GM18508 (cell line): ENCODE data around the gene GSE1.

Experiments
- ATAC-seq: cut with Tn5 transposase; IDR thresholded peaks from one replicate; pipeline ENCODE4 v1.9.1; 2021; ENCODE audit warnings: moderate number of reproducible peaks; ENCODE audit not compliant: insufficient read depth, unreplicated experiment

Gene GSE1

DNA sequence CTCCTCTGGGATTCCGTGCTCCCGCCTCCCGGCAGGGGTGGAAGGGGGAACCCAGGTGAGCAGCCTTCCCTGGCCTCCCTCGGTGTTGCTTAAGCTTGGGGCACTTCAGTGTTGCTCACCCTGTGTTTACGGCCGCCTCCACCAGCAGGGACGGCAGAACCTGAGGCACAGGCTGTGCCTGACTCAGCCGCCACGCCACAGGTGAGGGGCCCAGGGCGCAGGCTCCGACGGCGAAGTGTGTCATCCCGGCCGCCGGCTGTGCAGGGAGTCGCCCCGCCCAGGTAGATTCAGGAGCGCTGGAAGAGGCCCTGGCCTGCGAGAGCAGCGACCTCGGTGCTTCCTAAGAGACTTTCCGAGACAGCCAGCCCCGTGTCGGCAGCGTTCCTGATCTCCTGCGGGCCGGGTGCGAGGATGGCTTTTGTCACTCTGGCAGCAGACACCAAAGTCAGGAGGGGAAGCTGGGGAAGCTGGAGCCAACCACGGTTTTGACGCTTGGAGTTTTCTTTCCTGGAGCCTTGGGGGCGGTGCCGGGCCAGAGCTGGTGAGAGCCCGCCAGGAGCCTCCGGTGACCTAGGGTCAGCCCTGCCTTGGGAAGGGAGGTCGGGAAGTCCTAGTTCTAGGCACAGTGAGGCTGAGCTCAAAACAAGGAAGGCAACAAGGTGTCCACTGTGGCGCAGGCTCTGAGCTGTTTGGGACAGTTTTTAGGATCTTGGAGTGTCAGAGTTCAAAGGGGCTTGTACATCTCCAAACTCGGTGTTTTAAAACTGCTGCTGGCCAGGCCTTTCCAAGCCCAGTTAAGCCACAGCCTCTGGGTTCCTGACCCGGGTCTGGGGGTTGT is 2.1 kb downstream of the GSE1 start:
- no peak for ATAC-seq

GRCh38 chr16:85615852-85616606 is 2.9 kb downstream of the GSE1 start:
- no peak for ATAC-seq

DNA sequence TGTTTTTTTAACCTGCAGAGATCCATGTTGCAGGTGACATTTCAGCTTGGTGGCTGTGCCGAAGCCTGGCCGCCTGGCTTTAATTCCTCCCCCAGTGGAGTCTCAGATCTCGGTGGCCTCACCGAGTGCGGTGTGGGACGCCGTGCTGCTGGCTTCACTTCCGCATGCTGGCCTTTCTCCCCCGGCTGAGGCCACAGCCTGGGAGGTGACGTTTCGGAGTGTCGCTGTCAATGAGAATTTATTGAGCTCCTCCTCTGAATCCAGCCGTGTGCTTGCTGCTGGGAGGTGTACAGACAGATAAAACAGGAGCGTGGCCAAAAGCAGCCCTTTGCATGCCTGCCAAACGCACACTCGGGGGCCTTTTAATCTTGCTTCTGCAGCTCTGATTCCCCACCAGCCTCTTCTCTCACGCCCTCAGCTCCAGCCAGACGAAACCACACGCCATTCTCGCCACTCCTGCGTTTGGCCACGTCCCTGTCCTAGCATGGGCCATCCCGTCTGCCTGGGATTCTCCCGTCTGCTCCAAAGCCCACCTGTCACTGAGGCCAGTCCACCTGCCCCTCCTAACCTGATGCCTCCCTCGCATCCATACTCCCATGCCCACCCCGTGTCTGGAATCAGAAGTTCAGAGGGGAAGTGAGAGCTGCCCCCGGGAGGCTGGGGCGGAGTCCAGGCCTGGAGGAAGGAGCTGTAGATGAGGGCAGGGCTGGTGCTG is 3.6 kb downstream of the GSE1 start:
- ATAC-seq = no peak

- ATAC-seq = no peak
These were observed 4.8 kb downstream of the GSE1 start for GRCh38 chr16:85617948-85618347.

DNA sequence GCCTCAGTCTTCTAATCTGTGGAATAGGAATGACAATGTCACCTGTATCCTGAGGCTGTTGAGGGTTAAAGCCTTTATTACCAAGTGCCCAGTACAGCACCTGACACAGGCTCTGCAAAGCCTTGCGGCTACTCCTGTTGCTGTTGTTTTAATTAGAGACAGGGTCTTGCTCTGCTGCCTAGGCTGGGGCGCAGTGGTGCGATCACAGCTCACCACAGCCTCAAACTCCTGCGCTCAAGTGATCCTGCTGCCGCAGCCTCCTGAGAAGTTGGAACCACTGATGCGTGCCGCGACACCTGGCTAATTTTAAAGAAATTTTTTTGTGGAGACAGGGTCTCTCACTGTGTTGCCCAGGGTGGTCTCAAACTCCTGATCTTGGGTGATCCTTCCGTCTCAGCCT is 5.4 kb downstream of the GSE1 start:
- no peak for ATAC-seq

DNA sequence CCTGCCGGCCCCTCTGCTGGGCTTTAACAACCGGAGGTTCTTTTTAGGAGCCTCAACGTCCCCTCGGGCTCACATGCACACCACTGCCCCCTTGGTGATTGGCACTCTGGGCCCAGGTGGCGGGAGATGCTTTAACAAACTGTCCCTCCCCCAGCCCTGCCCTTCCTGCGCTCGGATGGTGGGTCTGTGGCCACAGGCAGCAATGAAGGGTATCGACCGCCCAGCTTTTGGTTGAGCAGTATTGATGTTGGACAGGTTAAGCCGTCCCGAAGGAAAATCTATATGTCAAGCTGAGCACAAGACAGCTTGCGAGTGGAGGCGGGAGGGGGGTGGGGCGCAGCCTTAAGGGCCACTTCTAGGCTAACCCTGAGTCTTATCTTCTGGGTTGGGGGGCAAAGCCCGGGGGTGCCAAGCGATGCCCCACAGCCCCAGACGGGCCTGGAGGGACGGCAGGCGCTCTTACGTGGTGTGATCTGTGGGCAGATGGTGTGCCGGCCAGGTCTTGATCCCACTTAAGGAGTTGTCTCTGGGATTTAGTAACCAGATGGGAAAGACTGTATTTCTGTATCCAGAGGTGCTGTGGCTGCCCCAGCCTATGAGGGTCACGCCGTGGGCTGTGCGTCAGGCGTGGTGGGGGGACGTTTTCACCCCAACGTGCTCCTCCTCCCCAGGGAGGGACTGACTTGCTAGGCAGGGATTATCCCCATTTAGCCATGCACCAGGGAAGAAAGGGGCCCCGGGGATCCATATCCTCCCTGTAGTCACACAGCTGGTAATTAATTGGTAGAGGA is 6.2 kb downstream of the GSE1 start:
- no peak for ATAC-seq

- ATAC-seq = no peak
These were observed 7.3 kb downstream of the GSE1 start for GRCh38 chr16:85620374-85620773.

DNA sequence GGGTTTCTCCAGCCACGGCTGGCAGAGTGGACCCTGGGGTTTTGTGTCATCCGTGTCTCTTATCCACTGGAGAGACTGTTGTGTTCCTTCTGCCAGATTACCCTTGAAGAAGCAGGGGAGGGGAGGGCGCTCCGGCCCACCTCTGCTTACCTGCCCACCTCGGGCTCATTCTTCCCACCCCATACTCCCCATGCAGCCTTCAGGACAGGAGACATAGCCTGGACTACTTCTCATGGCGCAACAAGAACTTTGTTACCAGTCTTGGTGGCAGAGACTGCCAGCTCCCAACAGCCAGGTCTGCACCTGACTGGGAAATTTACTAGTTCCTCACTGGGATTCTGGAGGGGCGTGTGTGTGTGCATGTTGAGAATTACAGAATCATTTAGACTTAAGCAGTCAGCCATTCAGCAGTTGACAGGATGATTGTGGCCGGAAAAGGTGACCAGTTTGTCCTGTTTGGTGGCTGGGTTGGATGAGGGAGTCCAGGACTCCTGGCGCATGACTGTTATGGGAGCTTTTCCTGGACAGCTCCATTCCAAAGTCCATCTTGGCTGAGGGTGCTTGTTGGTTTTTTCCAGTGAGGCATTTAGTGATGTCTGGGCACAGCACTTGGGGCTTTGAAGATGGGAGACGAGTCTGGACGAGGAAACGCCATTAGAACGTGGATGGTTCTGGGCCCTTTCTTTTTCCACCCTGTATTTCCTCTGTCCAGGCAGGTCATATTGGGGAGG is 8.7 kb downstream of the GSE1 start:
- no peak for ATAC-seq

- no peak for ATAC-seq
These were observed 9.6 kb downstream of the GSE1 start for GRCh38 chr16:85622683-85623082.

DNA sequence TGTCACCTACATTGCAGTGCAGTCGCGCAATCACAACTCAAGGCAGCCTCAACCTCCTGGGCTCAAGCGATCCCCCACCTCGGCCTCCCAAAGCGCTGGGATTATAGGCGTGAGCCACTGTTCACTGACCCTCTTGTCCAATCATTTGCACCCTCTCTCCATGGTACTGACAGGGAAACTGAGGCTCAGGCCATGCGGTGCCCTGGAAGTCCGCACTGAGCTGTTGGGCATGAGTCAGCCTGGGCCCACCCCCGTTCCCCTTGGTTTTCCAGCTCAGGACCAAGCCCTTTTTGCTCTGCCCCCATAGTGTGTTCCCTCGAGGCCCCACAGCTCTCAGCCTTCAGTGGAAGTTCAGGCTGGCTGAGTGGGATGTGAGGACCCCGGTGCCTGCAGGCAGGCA is 10.1 kb downstream of the GSE1 start:
- ATAC-seq = no peak

GRCh38 chr16:85623997-85624601 is 11.0 kb downstream of the GSE1 start:
- no peak for ATAC-seq

GRCh38 chr16:85624646-85625045 is 11.5 kb downstream of the GSE1 start:
- ATAC-seq = no peak

- ATAC-seq = no peak
These were observed 11.9 kb downstream of the GSE1 start for GRCh38 chr16:85625053-85625452.

GRCh38 chr16:85625485-85626117 is 12.5 kb downstream of the GSE1 start:
- ATAC-seq = no peak

GRCh38 chr16:85626191-85626981 is 13.3 kb downstream of the GSE1 start:
- no peak for ATAC-seq

DNA sequence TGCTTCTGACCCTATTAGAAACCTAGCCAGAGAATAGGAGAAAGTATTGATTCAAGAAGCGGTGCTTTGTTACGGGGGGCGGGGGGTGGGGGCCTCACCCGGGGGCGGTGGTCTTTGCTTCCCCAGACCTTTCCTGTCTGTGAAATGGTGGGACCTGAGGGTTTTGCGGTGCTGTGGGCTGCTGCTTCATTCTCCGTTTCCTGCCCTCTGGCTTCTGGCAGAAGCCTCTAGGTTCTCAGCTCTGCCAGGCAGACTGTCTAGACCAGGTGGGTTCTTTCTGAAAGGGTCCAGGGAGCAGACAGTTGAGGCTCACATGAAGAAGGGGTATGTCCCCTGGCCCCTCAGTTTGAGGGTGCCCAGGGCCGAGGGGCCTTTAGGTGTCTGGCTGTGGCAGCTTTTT is 14.0 kb downstream of the GSE1 start:
- ATAC-seq = no peak

GRCh38 chr16:85627526-85628264 is 14.6 kb downstream of the GSE1 start:
- no peak for ATAC-seq

DNA sequence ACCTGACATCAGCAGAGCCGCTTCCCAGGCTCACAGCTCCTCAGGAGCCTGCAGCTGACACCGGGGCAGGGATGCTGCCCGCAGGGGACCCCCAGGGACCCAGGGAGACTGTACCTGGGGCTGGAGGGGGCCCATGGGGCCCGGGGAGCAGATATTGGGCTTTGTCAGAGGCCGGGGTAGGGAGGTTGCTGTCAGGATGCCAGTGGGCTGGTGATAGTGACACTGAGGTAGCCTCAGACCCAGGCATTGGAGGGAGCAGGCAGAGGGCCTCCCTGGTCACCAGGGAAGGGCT is 15.1 kb downstream of the GSE1 start:
- ATAC-seq = no peak
